Measurements from ENCODE around the gene PHOX2A.
"Not testable (repeated sequence)": the region's sequence is repeated elsewhere in the genome, so short reads cannot be mapped to it uniquely, and the experiment has no call there.

Gene PHOX2A

DNA sequence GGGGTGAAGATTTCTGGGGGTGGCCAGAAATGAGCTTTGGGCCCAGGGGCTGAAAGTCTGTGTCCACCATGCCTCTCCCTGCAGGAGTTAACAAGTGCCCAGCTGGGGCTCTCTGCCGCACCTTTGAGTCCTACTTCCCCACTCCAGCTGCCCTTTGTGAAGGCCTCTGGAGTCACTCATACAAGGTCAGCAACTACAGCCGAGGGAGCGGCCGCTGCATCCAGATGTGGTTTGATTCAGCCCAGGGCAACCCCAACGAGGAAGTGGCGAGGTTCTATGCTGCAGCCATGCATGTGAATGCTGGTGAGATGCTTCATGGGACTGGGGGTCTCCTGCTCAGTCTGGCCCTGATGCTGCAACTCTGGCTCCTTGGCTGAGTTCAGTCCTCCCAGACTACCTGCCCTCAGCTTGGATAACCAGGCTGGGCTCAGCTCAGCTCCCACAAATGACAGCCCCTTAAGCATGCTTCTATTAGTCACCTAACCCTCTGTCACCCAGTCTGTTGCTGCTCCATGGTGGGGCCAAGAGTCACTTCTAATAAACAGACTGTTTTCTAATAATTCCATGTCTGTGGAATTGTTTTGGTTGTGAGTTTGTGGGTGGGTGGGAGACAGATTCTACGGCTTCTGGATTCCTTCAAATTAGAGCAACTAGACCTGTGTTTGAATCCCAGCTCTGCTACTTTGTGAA lies 22.4 kb downstream of the PHOX2A start:
- DNase-seq: no peak

- DNase-seq: no peak
These were observed 23.1 kb downstream of the PHOX2A start for GRCh38 chr11:72220696-72221363.

- DNase-seq: no peak
These were observed 25.7 kb downstream of the PHOX2A start for GRCh38 chr11:72218251-72218745.

DNA sequence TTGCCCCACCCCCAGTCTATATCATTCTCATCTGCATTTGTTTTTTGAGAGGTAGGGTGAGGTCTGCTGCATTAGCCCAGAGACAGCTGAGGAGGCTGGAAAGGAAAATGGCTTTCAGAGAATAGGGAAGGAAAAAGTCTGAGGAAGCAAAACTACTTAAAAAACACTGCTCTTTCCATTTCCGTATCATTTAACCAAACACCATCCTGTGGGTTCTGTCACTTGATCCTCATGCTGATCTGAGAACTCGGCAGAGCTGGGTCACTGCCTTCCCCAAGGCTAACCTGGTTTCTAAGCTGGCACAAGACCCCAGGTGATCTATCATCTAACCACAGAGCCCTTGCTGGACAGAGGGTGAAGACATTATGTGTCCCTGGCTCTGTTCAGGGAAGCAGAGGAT lies 26.1 kb downstream of the PHOX2A start:
- DNase-seq: no peak

- no peak for DNase-seq
These were observed 27.3 kb downstream of the PHOX2A start, which contains the start of gene FOLR2 for GRCh38 chr11:72216638-72217037. TSS of gene FOLR2 (plus strand) at chr11:72216794. CDS start at chr11:72218585, 1,791 bp downstream.

DNA sequence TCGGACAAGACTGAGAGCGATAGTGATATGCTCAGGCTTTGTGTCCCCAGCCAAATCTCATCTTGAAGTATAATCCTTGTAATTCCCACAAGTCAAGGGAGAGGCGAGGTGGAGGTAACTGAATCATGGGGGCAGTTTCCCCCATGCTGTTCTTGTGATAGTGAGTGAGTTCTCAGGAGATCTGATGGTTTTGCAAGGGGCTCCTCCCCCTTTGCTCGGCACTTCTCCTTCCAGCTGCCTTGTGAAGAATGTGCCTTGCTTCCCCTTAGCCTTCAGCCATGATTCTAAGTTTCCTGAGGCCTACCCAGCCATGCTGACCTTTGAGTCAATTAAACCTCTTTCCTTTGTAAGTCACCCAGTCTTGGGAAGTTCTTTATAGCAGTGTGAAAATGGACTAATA lies 34.9 kb downstream of the PHOX2A start:
- no peak for DNase-seq

GRCh38 chr11:72208281-72208680 lies 35.7 kb downstream of the PHOX2A start:
- DNase-seq: no peak

GRCh38 chr11:72206794-72207193 lies 37.2 kb downstream of the PHOX2A start:
- not testable (repeated sequence) for DNase-seq

DNA sequence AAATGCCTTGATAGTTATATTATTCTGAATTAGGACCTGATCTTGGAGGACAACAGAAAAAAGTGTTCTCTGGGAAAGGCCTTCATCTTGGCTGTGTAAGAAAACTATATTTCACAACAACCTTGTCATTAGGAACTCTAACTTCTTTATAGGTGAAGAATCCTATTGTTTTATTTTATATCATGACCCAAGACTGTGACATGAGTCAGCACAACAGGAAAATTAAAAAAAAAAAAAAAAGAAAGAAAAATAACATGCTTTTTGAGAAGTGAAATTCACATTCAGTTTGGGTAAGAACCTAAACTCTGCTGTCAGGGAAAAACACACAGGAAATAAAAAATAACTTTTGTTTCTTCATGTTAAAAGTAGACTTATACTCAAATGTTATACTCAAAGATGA lies 39.1 kb downstream of the PHOX2A start:
- no peak for DNase-seq

- no peak for DNase-seq
These were observed 40.8 kb downstream of the PHOX2A start for GRCh38 chr11:72203163-72203562.

- DNase-seq: no peak
These were observed 41.4 kb downstream of the PHOX2A start for GRCh38 chr11:72202571-72202970.

GRCh38 chr11:72201445-72201844 lies 42.5 kb downstream of the PHOX2A start:
- DNase-seq: not testable (repeated sequence)

DNA sequence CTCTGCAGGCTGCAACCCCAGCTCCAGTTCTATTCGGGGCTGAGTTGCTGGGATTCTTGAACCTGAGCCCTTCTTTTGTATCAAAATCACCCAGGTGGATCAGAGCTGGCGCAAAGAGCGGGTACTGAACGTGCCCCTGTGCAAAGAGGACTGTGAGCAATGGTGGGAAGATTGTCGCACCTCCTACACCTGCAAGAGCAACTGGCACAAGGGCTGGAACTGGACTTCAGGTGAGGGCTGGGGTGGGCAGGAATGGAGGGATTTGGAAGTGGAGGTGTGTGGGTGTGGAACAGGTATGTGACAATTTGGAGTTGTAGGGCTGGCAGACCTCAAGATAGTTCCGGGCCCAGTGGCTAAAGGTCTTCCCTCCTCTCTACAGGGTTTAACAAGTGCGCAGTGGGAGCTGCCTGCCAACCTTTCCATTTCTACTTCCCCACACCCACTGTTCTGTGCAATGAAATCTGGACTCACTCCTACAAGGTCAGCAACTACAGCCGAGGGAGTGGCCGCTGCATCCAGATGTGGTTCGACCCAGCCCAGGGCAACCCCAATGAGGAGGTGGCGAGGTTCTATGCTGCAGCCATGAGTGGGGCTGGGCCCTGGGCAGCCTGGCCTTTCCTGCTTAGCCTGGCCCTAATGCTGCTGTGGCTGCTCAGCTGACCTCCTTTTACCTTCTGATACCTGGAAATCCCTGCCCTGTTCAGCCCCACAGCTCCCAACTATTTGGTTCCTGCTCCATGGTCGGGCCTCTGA lies 48.3 kb downstream of the PHOX2A start:
- no peak for DNase-seq

DNA sequence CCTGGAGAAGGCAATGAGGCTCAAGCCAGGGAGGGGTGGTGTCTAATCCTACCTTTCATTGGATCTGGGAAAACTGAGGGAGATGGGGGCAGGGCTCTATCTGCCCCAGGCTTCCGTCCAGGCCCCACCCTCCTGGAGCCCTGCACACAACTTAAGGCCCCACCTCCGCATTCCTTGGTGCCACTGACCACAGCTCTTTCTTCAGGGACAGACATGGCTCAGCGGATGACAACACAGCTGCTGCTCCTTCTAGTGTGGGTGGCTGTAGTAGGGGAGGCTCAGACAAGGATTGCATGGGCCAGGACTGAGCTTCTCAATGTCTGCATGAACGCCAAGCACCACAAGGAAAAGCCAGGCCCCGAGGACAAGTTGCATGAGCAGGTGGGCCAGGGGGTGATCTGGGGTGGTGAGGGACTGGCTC lies 52.0 kb downstream of the PHOX2A start, which contains the start of gene FOLR1:
TSS of gene FOLR1 (plus strand) at position 180 of the 421 bp plus-strand sequence. CDS start at position 214, 34 bp downstream.
- DNase-seq: no peak

- no peak for DNase-seq
These were observed 53.3 kb downstream of the PHOX2A start for GRCh38 chr11:72190631-72191071.

- DNase-seq: no peak
These were observed 54.3 kb downstream of the PHOX2A start for GRCh38 chr11:72189455-72190250.
